Measurements from ENCODE around the gene SREBF2. TPM values are rescaled to one million over a fixed set of nuclear protein-coding genes. Genes with fewer than 3 reads are reported as not detected.

Gene SREBF2
- total RNA-seq, 6 experiments from 2014 or later = 29.3 to 42.1 (median 37.6) TPM

DNA sequence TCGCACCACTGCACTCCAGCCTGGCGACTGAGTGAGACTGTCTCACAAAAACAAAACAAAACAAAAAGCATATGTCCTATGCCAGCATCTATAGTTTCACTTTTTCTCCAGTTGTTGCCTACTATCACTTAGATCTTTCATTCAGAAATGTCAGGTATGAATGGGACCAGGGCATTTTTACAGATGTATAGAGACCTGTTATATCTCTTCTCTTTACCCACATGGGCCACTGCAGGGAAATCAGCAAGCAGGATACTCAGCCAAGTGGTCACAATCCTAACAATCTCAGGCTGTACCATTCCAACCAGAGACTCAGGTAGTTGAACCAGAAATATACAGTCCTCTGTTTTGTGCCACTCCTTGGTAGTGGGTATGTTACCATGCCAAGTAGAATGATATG lies 16.0 kb upstream of the SREBF2 start:
- TF ChIP-seq, protein P1, sequence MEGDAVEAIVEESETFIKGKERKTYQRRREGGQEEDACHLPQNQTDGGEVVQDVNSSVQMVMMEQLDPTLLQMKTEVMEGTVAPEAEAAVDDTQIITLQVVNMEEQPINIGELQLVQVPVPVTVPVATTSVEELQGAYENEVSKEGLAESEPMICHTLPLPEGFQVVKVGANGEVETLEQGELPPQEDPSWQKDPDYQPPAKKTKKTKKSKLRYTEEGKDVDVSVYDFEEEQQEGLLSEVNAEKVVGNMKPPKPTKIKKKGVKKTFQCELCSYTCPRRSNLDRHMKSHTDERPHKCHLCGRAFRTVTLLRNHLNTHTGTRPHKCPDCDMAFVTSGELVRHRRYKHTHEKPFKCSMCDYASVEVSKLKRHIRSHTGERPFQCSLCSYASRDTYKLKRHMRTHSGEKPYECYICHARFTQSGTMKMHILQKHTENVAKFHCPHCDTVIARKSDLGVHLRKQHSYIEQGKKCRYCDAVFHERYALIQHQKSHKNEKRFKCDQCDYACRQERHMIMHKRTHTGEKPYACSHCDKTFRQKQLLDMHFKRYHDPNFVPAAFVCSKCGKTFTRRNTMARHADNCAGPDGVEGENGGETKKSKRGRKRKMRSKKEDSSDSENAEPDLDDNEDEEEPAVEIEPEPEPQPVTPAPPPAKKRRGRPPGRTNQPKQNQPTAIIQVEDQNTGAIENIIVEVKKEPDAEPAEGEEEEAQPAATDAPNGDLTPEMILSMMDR (IDR thresholded peaks at IDR 0.05) = no peak
- Mint-ChIP-seq H3K9me3 (no peaks in the 10 kb centered on the region), H3K4me1 (ENCODE audit: low read depth) (peaks cover 12% of the 10 kb centered on the region)

DNA sequence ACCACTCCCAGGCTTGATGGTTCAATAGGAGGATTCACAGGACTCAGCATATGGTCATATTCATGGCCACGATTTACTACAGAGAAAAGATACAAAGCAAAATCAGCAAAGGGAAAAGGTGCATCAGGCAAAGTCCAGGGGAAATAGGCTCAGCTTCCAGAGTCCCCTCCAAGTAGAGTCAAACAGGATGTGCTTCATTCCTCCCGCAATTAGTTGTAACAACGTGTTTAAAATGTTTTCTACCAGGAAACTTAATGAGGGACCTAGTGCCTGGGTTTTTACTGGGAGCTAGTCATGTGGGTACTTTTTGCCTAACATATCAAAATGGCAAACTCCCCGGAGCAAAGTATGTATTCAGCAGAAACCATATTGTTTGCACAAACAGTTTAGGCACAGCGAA lies 14.9 kb upstream of the SREBF2 start:
- peaks cover 23% of the 10 kb centered on the region for H3K4me1 Mint-ChIP-seq (ENCODE audit: low read depth)
- TF ChIP-seq, protein P1 (IDR thresholded peaks at IDR 0.05) = no peak
- no peak for DNase-seq
- H3K9me3 Mint-ChIP-seq = no peaks in the 10 kb centered on the region
- peaks cover 3% of the 10 kb centered on the region for H3K27me3 Mint-ChIP-seq (ENCODE audit: insufficient read depth)
- H3K27ac Mint-ChIP-seq = no peak overlapping the region
- no peak overlapping the region for H3K4me3 Mint-ChIP-seq
- peaks cover 5% of the 10 kb centered on the region; the same call in 1 of the 2 replicates for H3K36me3 Mint-ChIP-seq (ENCODE audit: low read depth)

More for the DNA sequence above, 16.0 kb upstream of the SREBF2 start:
- Mint-ChIP-seq H3K27ac (no peak overlapping the region), H3K36me3 (ENCODE audit: low read depth) (peaks cover 5% of the 10 kb centered on the region; the same call in 1 of the 2 replicates), H3K4me3 (no peak overlapping the region), H3K27me3 (ENCODE audit: insufficient read depth) (peaks cover 3% of the 10 kb centered on the region)
- DNase-seq = no peak

DNA sequence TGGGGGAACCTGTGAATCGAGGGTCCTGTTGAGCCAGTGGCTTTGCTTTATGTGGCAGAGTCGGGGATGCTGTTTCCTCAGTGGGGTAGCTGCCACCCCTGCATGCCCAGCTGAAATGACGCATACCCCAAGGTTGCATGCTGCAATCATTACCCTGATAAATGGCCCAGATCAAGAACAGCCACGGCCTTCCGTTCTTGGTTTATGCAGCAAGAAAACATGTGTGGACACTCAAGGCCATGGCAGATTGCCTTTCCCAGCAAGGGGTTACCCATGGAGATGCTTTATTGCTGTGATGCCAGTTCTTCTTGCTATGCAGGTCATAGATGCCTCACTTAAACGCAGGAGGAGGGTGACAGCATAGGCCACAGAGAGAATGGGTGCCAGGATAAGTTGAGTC lies 14.3 kb upstream of the SREBF2 start:
- no peak for DNase-seq
- peaks cover 5% of the 10 kb centered on the region; the same call in 1 of the 2 replicates for H3K36me3 Mint-ChIP-seq (ENCODE audit: low read depth)
- peaks cover 21% of the 10 kb centered on the region for H3K4me1 Mint-ChIP-seq (ENCODE audit: low read depth)

DNA sequence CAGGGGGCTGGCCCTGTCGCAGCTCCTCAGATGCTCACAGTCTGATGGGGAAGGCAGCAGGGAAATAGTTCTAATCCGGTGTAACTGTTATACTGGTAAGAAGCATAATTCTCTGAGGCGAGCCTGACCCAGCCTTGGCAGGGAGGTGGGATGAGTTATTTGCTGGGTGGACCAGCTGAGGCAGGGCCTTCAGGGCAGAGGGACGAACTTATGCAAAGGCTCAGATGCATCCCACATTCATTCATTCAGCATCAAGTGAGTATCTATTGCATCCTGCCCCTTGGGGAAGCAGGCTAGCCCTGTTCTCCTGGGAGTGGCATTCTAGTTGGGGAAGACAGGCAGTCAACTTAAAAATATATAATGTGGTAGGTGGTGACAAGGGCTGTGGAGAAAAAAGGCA lies 13.6 kb upstream of the SREBF2 start:
- H3K36me3 Mint-ChIP-seq (ENCODE audit: low read depth) = peaks cover 5% of the 10 kb centered on the region; the same call in 1 of the 2 replicates
- H3K27me3 Mint-ChIP-seq (ENCODE audit: insufficient read depth) = peaks cover 4% of the 10 kb centered on the region
- no peak overlapping the region for H3K27ac Mint-ChIP-seq
- no peaks in the 10 kb centered on the region for H3K9me3 Mint-ChIP-seq
- DNase-seq = no peak
- peaks cover 16% of the 10 kb centered on the region for H3K4me1 Mint-ChIP-seq (ENCODE audit: low read depth)
- H3K4me3 Mint-ChIP-seq = no peak overlapping the region
- TF ChIP-seq, protein P1 (IDR thresholded peaks at IDR 0.05) = no peak

More for the DNA sequence above, 14.3 kb upstream of the SREBF2 start:
- H3K9me3 Mint-ChIP-seq = no peaks in the 10 kb centered on the region
- no peak overlapping the region for H3K4me3 Mint-ChIP-seq
- H3K27ac Mint-ChIP-seq = no peak overlapping the region
- TF ChIP-seq, protein P1 (IDR thresholded peaks at IDR 0.05) = no peak
- peaks cover 4% of the 10 kb centered on the region for H3K27me3 Mint-ChIP-seq (ENCODE audit: insufficient read depth)

DNA sequence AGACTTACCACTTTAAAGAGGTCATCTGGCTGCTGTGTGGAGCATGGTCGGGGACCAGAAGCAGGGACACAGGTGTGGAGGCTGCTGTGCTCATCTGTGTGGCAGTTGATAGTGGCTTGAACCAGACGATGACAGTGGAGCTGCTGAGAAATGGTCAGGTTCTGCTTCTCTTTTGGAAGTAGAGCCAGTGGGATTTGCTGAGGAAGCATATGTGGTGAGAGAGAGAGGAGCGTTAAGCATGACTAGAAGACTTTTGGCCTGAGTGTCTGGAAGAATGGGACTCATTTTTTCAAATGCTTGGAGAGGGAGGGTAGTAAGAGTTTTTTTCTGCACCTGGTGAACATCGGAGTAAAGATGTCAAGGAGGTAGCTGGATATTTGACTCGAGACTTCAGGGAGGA lies 12.5 kb upstream of the SREBF2 start:
- no peak overlapping the region for H3K4me3 Mint-ChIP-seq

More for the DNA sequence above, 12.5 kb upstream of the SREBF2 start:
- Mint-ChIP-seq H3K27me3 (ENCODE audit: insufficient read depth) (peaks cover 4% of the 10 kb centered on the region), H3K9me3 (no peaks in the 10 kb centered on the region), H3K27ac (0 out of 2 replicates have a peak overlapping the region, but pooled peaks have one; percentile 14), H3K4me1 (ENCODE audit: low read depth) (peaks cover 25% of the 10 kb centered on the region), H3K36me3 (ENCODE audit: low read depth) (peaks cover 5% of the 10 kb centered on the region; the same call in 1 of the 2 replicates)
- DNase-seq = no peak
- TF ChIP-seq, protein P1 (IDR thresholded peaks at IDR 0.05) = no peak
